H1 (cell line): ENCODE measurements around the gene CHAD. TPM values are rescaled to one million over a fixed set of nuclear protein-coding genes. Genes with fewer than 3 reads are reported as not detected.

Source experiments
- CTCF ChIA-PET: fragments of 300-600 bp; sonication (Branson Sonifier 250); formaldehyde crosslinking; loops from one replicate; lab custom pipeline; 2021; ENCODE audit not compliant: partially characterized antibody; lab: Charles Lee
- POLR2A ChIA-PET: fragments of 300-600 bp; sonication (Branson Sonifier 250); formaldehyde crosslinking; loops from one replicate; lab custom pipeline; 2021; ENCODE audit warnings: inconsistent platforms; ENCODE audit not compliant: partially characterized antibody; lab: Charles Lee
- DNase-seq, 2 experiments: peaks; one replicate each; pipeline versions ENCODE4 v3.0.0 to v3.0.0-alpha.2; 2010 to 2022; ENCODE audit warnings: low spot score in 2 of 2, low read depth in 1 of 2, mixed read lengths in 1 of 2
- FAIRE-seq: peaks from 2 replicates; lab custom pipeline; 2011; peaks lifted over from hg19 to GRCh38; lab: Jason Lieb, UNC
- H2AFZ ChIP-seq: 2 replicates; pipeline ENCODE4 v1.8.1; 2012; ENCODE audit warnings: low read length, inconsistent platforms
- H2AK5ac ChIP-seq: 2 replicates; pipeline ENCODE4 v1.6.1; 2013; ENCODE audit warnings: low read depth, low read length
- H2BK120ac ChIP-seq: replicated peaks from 2 replicates; pipeline ENCODE3; 2013; ENCODE audit warnings: low read depth, low read length, inconsistent platforms
- H2BK12ac ChIP-seq: 2 replicates; pipeline ENCODE4 v1.6.1; 2013; ENCODE audit warnings: low read depth, low read length
- H2BK15ac ChIP-seq: 2 replicates; pipeline ENCODE4 v1.6.1; 2013; ENCODE audit warnings: low read length
- H2BK20ac ChIP-seq: 2 replicates; pipeline ENCODE4 v1.6.1; 2013; ENCODE audit warnings: low read length
- H2BK5ac ChIP-seq: 2 replicates; pipeline ENCODE4 v1.6.1; 2013; ENCODE audit warnings: low read depth, low read length
- H3K14ac ChIP-seq: 2 replicates; pipeline ENCODE4 v1.6.1; 2013; ENCODE audit warnings: inconsistent platforms; ENCODE audit not compliant: insufficient read length
- H3K18ac ChIP-seq: 2 replicates; pipeline ENCODE4 v1.6.1; 2013; ENCODE audit warnings: low read length; ENCODE audit errors: extremely low read depth
- H3K23ac ChIP-seq: 2 replicates; pipeline ENCODE4 v1.6.1; 2013; ENCODE audit warnings: inconsistent platforms; ENCODE audit not compliant: insufficient read length
- H3K23me2 ChIP-seq: 2 replicates; pipeline ENCODE4 v1.6.1; 2013; ENCODE audit warnings: low read depth, low read length
- H3K27ac ChIP-seq: 2 replicates; pipeline ENCODE4 v1.6.1; 2011; ENCODE audit warnings: low read depth, low read length, inconsistent platforms
- H3K27me3 ChIP-seq, 4 experiments: replicated peaks in 1 of 4; 1 replicate in 1 of 4; 2 replicates in 3 of 4; pipeline versions ENCODE4 v1.6.1 to v1.8.1; 2011 to 2013; ENCODE audit warnings: low read length in 3 of 4, mild to moderate bottlenecking in 3 of 4, inconsistent platforms in 2 of 4, mixed read lengths in 2 of 4, moderate library complexity in 1 of 4; ENCODE audit not compliant: control insufficient read depth in 3 of 4, insufficient read depth in 3 of 4; ENCODE audit errors: extremely low read depth in 1 of 4
- H3K36me3 ChIP-seq, 4 experiments: 2 replicates each; pipeline versions ENCODE4 v1.6.1 to v1.8.1; 2011 to 2013; ENCODE audit warnings: mild to moderate bottlenecking in 4 of 4, low read length in 3 of 4, moderate library complexity in 2 of 4, control low read depth in 1 of 4, inconsistent platforms in 1 of 4; ENCODE audit not compliant: insufficient read depth in 4 of 4, control insufficient read depth in 2 of 4
- H3K4ac ChIP-seq: replicated peaks from 2 replicates; pipeline ENCODE3; 2013; ENCODE audit warnings: low read length, low read depth, mixed read lengths, inconsistent platforms; ENCODE audit not compliant: insufficient read length
- H3K4me1 ChIP-seq, 4 experiments: replicated peaks in 1 of 4; 1 replicate in 1 of 4; 2 replicates in 3 of 4; pipeline versions ENCODE4 v1.6.1 to v1.8.1; 2011 to 2013; ENCODE audit warnings: low read length in 3 of 4, inconsistent platforms in 2 of 4, mixed read lengths in 1 of 4; ENCODE audit not compliant: insufficient read depth in 4 of 4, control insufficient read depth in 3 of 4
- H3K4me2 ChIP-seq, 2 experiments: 2 replicates each; pipeline versions ENCODE4 v1.6.1 to v1.8.1; 2011 to 2013; ENCODE audit warnings: low read depth in 2 of 2, low read length in 2 of 2, control low read depth in 1 of 2, inconsistent platforms in 1 of 2, mild to moderate bottlenecking in 1 of 2; ENCODE audit not compliant: insufficient read depth in 1 of 2
- H3K4me3 ChIP-seq, 4 experiments: fragments of 200-600, 300-600 bp in 1 of 4; sonication (generic), shearing (Covaris generic), sonication (Bioruptor Twin) in 1 of 4; 2 replicates each; pipeline versions ENCODE4 v1.5.1 to v1.8.1; 2011 to 2016; ENCODE audit warnings: low read length in 4 of 4, low read depth in 3 of 4, control low read depth in 2 of 4, inconsistent platforms in 2 of 4, mild to moderate bottlenecking in 2 of 4, mixed read lengths in 1 of 4, moderate library complexity in 1 of 4; ENCODE audit not compliant: insufficient read depth in 2 of 4; ENCODE audit errors: extremely low read depth in 1 of 4
- H3K56ac ChIP-seq: replicated peaks from 2 replicates; pipeline ENCODE3; 2013; ENCODE audit warnings: low read depth, mild to moderate bottlenecking, mixed read lengths, low read length, inconsistent platforms; ENCODE audit not compliant: insufficient read length
- H3K79me1 ChIP-seq: 2 replicates; pipeline ENCODE4 v1.6.1; 2013; ENCODE audit warnings: low read depth, low read length, control low read depth
- H3K79me2 ChIP-seq, 2 experiments: 2 replicates each; pipeline versions ENCODE4 v1.6.1 to v1.8.1; 2012 to 2013; ENCODE audit warnings: low read length in 2 of 2, mild to moderate bottlenecking in 2 of 2, inconsistent platforms in 1 of 2; ENCODE audit not compliant: insufficient read depth in 2 of 2, control insufficient read depth in 1 of 2
- H3K9ac ChIP-seq, 4 experiments: replicated peaks in 1 of 4; 1 replicate in 1 of 4; 2 replicates in 3 of 4; pipeline versions ENCODE4 v1.6.1 to v1.8.1; 2011 to 2013; ENCODE audit warnings: low read depth in 3 of 4, low read length in 3 of 4, control low read depth in 2 of 4, mild to moderate bottlenecking in 2 of 4, moderate library complexity in 2 of 4, inconsistent platforms in 1 of 4; ENCODE audit errors: extremely low read depth in 1 of 4
- H3K9me3 ChIP-seq, 2 experiments: 2 replicates each; pipeline versions ENCODE4 v1.6.1 to v1.8.1; 2012 to 2013; ENCODE audit warnings: mild to moderate bottlenecking in 2 of 2, moderate library complexity in 2 of 2, control low read depth in 1 of 2, inconsistent platforms in 1 of 2, low read depth in 1 of 2, low read length in 1 of 2, mixed read lengths in 1 of 2; ENCODE audit not compliant: insufficient read depth in 2 of 2
- H4K20me1 ChIP-seq, 2 experiments: replicated peaks in 1 of 2; 2 replicates each; pipeline versions ENCODE3 to v1.8.1; 2011 to 2013; ENCODE audit warnings: inconsistent platforms in 2 of 2, low read length in 2 of 2, mild to moderate bottlenecking in 1 of 2; ENCODE audit not compliant: insufficient read depth in 2 of 2, control insufficient read depth in 1 of 2
- H4K5ac ChIP-seq: 2 replicates; pipeline ENCODE4 v1.6.1; 2013; ENCODE audit warnings: low read length, low read depth, mixed read lengths, inconsistent platforms; ENCODE audit not compliant: insufficient read length
- H4K8ac ChIP-seq: 2 replicates; pipeline ENCODE4 v1.8.0; 2013; ENCODE audit warnings: mild to moderate bottlenecking, moderate library complexity, low read length, inconsistent platforms; ENCODE audit not compliant: insufficient read depth; ENCODE audit errors: extremely low read depth
- H4K91ac ChIP-seq: replicated peaks from 2 replicates; pipeline ENCODE3; 2013; ENCODE audit warnings: low read length, mixed read lengths, inconsistent platforms; ENCODE audit not compliant: insufficient read length
- BCL11A ChIP-seq, 2 experiments: IDR thresholded peaks; one replicate each; pipeline ENCODE4 v1.6.1; 2011; ENCODE audit warnings: low read depth in 2 of 2, low read length in 2 of 2, mild to moderate bottlenecking in 2 of 2
- HDAC2 ChIP-seq, 2 experiments: fragments of 300-600 bp in 1 of 2; sonication (generic) in 1 of 2; IDR thresholded peaks; 2 replicates each; pipeline ENCODE4 v1.6.1; 2011 to 2012; ENCODE audit warnings: low read depth in 2 of 2, low read length in 2 of 2, mild to moderate bottlenecking in 2 of 2, moderate library complexity in 2 of 2, borderline replicate concordance in 1 of 2, inconsistent platforms in 1 of 2
- RXRA ChIP-seq: IDR thresholded peaks from 2 replicates; pipeline ENCODE4 v1.6.1; 2011; ENCODE audit warnings: low read depth, mild to moderate bottlenecking, low read length, moderate library complexity; ENCODE audit not compliant: insufficient read depth
- WGBS, 2 experiments: shearing (Covaris generic) in 1 of 2; methylation state at CpG; one replicate each; pipeline versions ENCODE4 v1.1.6 to v1.1.7; 2013 to 2015; ENCODE audit warnings: low lambda C conversion rate in 2 of 2, mixed read lengths in 2 of 2, inconsistent platforms in 1 of 2, low coverage in 1 of 2, missing lambda C conversion rate in 1 of 2; ENCODE audit not compliant: insufficient replicate concordance in 2 of 2, insufficient coverage in 1 of 2, insufficient read length in 1 of 2; ENCODE audit errors: extremely low coverage in 1 of 2, missing lambda C conversion rate in 1 of 2; 5-methylcytosine and 5-hydroxymethylcytosine counted together
- polyA plus RNA-seq, 7 experiments: library from polyadenylated mRNA; depleted of rRNA in 3 of 7; stranded (reverse) in 5 of 7; unstranded in 2 of 7; fragments of >200 nt in 5 of 7; fragments of 200-250 nt in 2 of 7; gene quantifications; 1 replicate in 5 of 7; 2 replicates in 1 of 7; 4 replicates in 1 of 7; pipeline versions ENCODE4 v1.2.1 to v1.2.3, GENCODE V29; 2011 to 2013; ENCODE audit warnings: missing spikeins in 2 of 7, mixed read lengths in 2 of 7
- total RNA-seq: library from RNA; stranded (reverse); fragmentation: NEBNext Ultra II Directional; extraction: Animal tissue kit (Norgen Biotek cat#: 25700); gene quantifications from 2 replicates; pipeline ENCODE4 v1.2.1, GENCODE V29; 2021

CHAD gene
- total and polyA plus RNA-seq, 2 of the 8 experiments (the other 6 are each of a cell fraction or from before 2014, with no cell fraction given) = 0.03 TPM; not detected in 1

- H3K36me3 ChIP-seq = no peaks in the 10 kb centered on the region
- peaks cover 11% of the 10 kb centered on the region; the same call in 1 of the 2 replicates for H3K23me2 ChIP-seq
- no peak for FAIRE-seq
- H3K9ac ChIP-seq = no peak overlapping the region
- H3K14ac ChIP-seq = no peak overlapping the region
- H2BK15ac ChIP-seq = no peak overlapping the region
- H3K23ac ChIP-seq = no peak overlapping the region
- peaks cover 0 to 2% (median 0%) of the 10 kb centered on the region in 4 experiments; a peak in 3 of 7 replicates for H3K27me3 ChIP-seq
- no peak overlapping the region for H3K56ac ChIP-seq
- no peak overlapping the region for H2BK12ac ChIP-seq
- no peak overlapping the region for H4K91ac ChIP-seq
- ChIA-PET POLR2A (no interaction called here), CTCF (interaction anchor here (1.1 to 2.2 kb wide), 2 partner anchors 26 to 419 kb away, joined by 3 to 14 read pairs; partner anchors contain the start of gene LRRC59)
- H3K79me1 ChIP-seq = no peaks in the 10 kb centered on the region
- no peak overlapping the region for H2BK120ac ChIP-seq
- no peak overlapping the region for H2AFZ ChIP-seq
- H3K4ac ChIP-seq = no peak overlapping the region
- H4K5ac ChIP-seq = no peak overlapping the region
- no peak for TF ChIP-seq HDAC2 (IDR thresholded peaks at IDR 0.05; ENCODE audit: borderline replicate concordance in 1 of 2, low read depth in 2 of 2, low read length in 2 of 2)
- no peak for TF ChIP-seq BCL11A (IDR thresholded peaks at IDR 0.05; ENCODE audit: low read depth in 2 of 2, low read length in 2 of 2)
- TF ChIP-seq RXRA = no peak
- no peaks in the 10 kb centered on the region for H4K20me1 ChIP-seq
- WGBS, 2 experiments = 70% methylated on average over 6 of the region's 6 CpGs; no CpG with 5 or more reads in 1 of the 2 experiments
- H3K27ac ChIP-seq = no peak overlapping the region
- H3K4me2 ChIP-seq = no peak overlapping the region
- H3K79me2 ChIP-seq = no peaks in the 10 kb centered on the region
- H4K8ac ChIP-seq = no peak overlapping the region
- peaks cover 3% of the 10 kb centered on the region in 2 experiments; a peak in 1 of 4 replicates for H3K9me3 ChIP-seq
- no peak overlapping the region for H2AK5ac ChIP-seq
- peaks cover 6 to 13% (median 10%) of the 10 kb centered on the region in 4 experiments for H3K4me1 ChIP-seq
- H3K4me3 ChIP-seq = no peak overlapping the region
- no peak overlapping the region for H2BK5ac ChIP-seq
- no peak overlapping the region for H3K18ac ChIP-seq
- DNase-seq = no peak
- no peak overlapping the region for H2BK20ac ChIP-seq
These were observed 45.0 kb downstream of the CHAD start for GRCh38 chr17:50423553-50424159.
